PC-3 (cell line): Measurements from ENCODE around the gene NAP1L4. TPM values are rescaled to one million over a fixed set of nuclear protein-coding genes. Genes with fewer than 3 reads are reported as not detected.

Source experiments
- ATAC-seq: fragments of 200-7000 bp; cut with Tn5 transposase; 2 replicates; pipeline ENCODE4 v1.9.1; 2020; ENCODE audit warnings: mild to moderate bottlenecking, moderate library complexity
- BruUV-seq: library from RNA; stranded (reverse); fragments of 400-500 nt; replicated peaks from 2 replicates; lab custom pipeline; 2021; lab: Mats Ljungman, UMichigan
- CTCF ChIA-PET: fragments of 300-600 bp; sonication (Branson Sonifier 250); formaldehyde crosslinking; loops from one replicate; lab custom pipeline; 2022; ENCODE audit warnings: antibody characterized with exemption; lab: Charles Lee
- POLR2A ChIA-PET: fragments of 300-600 bp; sonication (Branson Sonifier 250); formaldehyde crosslinking; loops from one replicate; lab custom pipeline; 2022; ENCODE audit warnings: antibody characterized with exemption; ENCODE audit not compliant: unreplicated experiment; lab: Charles Lee
- DNase-seq: peaks from one replicate; pipeline ENCODE4 v3.0.0-alpha.2; 2015
- H2AFZ ChIP-seq: fragments of 300-600 bp; sonication (generic); 2 replicates; pipeline ENCODE4 v1.6.0; 2016; ENCODE audit warnings: antibody characterized with exemption, low read length
- H3F3A ChIP-seq: fragments of 300-600 bp; sonication (generic); one replicate; pipeline ENCODE4 v1.6.0; 2017; ENCODE audit warnings: antibody characterized with exemption, low read length, control low read depth, mild to moderate bottlenecking; ENCODE audit not compliant: unreplicated experiment
- H3K27ac ChIP-seq: fragments of 300-600 bp; sonication (generic); 2 replicates; pipeline ENCODE4 v1.5.1; 2016; ENCODE audit warnings: mild to moderate bottlenecking, low read length
- H3K27me3 ChIP-seq: fragments of 300-600 bp; sonication (generic); 2 replicates; pipeline ENCODE4 v1.6.1; 2016; ENCODE audit warnings: low read length, mixed read lengths
- H3K36me3 ChIP-seq: fragments of 300-600 bp; sonication (generic); 2 replicates; pipeline ENCODE4 v1.6.1; 2016; ENCODE audit warnings: low read depth, mixed run types, low read length, mixed read lengths
- H3K4me1 ChIP-seq: fragments of 300-600 bp; sonication (generic); 2 replicates; pipeline ENCODE4 v1.5.1; 2016; ENCODE audit warnings: low read length; ENCODE audit not compliant: insufficient read depth
- H3K4me2 ChIP-seq: fragments of 300-600 bp; sonication (generic); 2 replicates; pipeline ENCODE4 v1.6.0; 2016; ENCODE audit warnings: low read length
- H3K4me3 ChIP-seq: fragments of 300-600 bp; sonication (generic); 2 replicates; pipeline ENCODE4 v1.5.1; 2016; ENCODE audit warnings: mild to moderate bottlenecking, low read length, mixed read lengths
- H3K79me2 ChIP-seq: fragments of 300-600 bp; sonication (generic); 2 replicates; pipeline ENCODE4 v1.6.1; 2017; ENCODE audit warnings: low read length, mixed read lengths
- H3K9ac ChIP-seq: fragments of 300-600 bp; sonication (generic); 2 replicates; pipeline ENCODE4 v1.6.0; 2016; ENCODE audit warnings: mild to moderate bottlenecking, low read length
- H3K9me2 ChIP-seq: fragments of 300-600 bp; sonication (generic); replicated peaks from 2 replicates; pipeline ENCODE4 v1.6.1; 2016; ENCODE audit warnings: mixed run types, low read length, mixed read lengths
- H3K9me3 ChIP-seq: fragments of 300-600 bp; sonication (generic); 2 replicates; pipeline ENCODE4 v1.6.1; 2016; ENCODE audit warnings: low read length, mixed read lengths
- H4K20me1 ChIP-seq: fragments of 300-600 bp; sonication (generic); 2 replicates; pipeline ENCODE4 v1.6.1; 2016; ENCODE audit warnings: low read length, mixed read lengths
- EZH2 ChIP-seq: fragments of 300-600 bp; sonication (generic); IDR thresholded peaks from one replicate; pipeline ENCODE4 v1.6.1; 2017; ENCODE audit warnings: antibody characterized with exemption, mild to moderate bottlenecking, low read length; ENCODE audit not compliant: unreplicated experiment
- EZH2phosphoT487 ChIP-seq: fragments of 300-600 bp; sonication (generic); IDR thresholded peaks from 2 replicates; pipeline ENCODE4 v1.6.1; 2018; ENCODE audit warnings: mild to moderate bottlenecking, antibody characterized with exemption, low read length, borderline replicate concordance
- intact Hi-C: fragments of 100-400 bp; cut with micrococcal nuclease; formaldehyde crosslinking; loops from 2 replicates; pipeline ENCODE4 v1.9.0; 2023
- total RNA-seq: library from RNA; depleted of rRNA; stranded (reverse); fragments of >200 nt; gene quantifications from 2 replicates; pipeline ENCODE4 v1.2.3, GENCODE V29; 2014
- TF ChIP-seq, protein P1 (sequence below): fragments of 300-600 bp; sonication (generic); conservative IDR thresholded peaks from 2 replicates; pipeline ENCODE4 v1.5.1; 2017; ENCODE audit warnings: antibody characterized with exemption, low read depth, mild to moderate bottlenecking, low read length

NAP1L4 gene
- total RNA-seq, 1 experiment from 2014 or later = 115 TPM

DNA sequence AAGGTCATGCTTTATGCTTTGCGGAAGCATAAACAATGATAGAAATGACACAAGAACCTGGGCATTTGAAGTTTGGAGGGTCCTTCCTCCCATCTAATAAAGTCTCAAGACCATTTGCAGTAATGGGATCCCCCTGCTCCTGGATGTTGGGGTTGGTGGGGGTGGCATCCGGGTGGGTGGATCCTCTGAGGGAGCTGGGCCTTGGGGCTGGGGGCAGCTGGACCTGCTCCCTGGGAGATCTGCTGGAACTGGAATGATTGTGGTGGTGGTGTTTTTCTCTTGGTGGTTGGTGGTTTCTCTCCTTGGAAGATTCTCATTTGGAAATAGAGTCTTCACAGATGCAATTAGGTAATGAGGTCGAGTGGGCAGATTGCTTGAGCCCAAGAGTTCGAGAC is 2.2 kb upstream of the NAP1L4 start:
- Histone ChIP-seq H3K27ac (no peak overlapping the region), H3K9ac (no peak overlapping the region), H3K79me2 (peaks cover 25% of the 10 kb centered on the region), H3K4me1 (peaks cover 6% of the 10 kb centered on the region), H3K4me2 (no peak overlapping the region), H4K20me1 (peaks cover 18% of the 10 kb centered on the region), H3K27me3 (no peaks in the 10 kb centered on the region), H3K4me3 (no peak overlapping the region), H3K36me3 (peaks cover under 1% of the 10 kb centered on the region; the same call in 1 of the 2 replicates), H2AFZ (no peak overlapping the region), H3K9me2 (no peaks in the 10 kb centered on the region), H3F3A (no peaks in the 10 kb centered on the region), H3K9me3 (no peaks in the 10 kb centered on the region)
- intact Hi-C loops = no loop called here
- ChIA-PET CTCF (no interaction called here), POLR2A (no interaction called here)
- no peak for TF ChIP-seq EZH2
- no peak for TF ChIP-seq EZH2phosphoT487
- TF ChIP-seq, protein P1, sequence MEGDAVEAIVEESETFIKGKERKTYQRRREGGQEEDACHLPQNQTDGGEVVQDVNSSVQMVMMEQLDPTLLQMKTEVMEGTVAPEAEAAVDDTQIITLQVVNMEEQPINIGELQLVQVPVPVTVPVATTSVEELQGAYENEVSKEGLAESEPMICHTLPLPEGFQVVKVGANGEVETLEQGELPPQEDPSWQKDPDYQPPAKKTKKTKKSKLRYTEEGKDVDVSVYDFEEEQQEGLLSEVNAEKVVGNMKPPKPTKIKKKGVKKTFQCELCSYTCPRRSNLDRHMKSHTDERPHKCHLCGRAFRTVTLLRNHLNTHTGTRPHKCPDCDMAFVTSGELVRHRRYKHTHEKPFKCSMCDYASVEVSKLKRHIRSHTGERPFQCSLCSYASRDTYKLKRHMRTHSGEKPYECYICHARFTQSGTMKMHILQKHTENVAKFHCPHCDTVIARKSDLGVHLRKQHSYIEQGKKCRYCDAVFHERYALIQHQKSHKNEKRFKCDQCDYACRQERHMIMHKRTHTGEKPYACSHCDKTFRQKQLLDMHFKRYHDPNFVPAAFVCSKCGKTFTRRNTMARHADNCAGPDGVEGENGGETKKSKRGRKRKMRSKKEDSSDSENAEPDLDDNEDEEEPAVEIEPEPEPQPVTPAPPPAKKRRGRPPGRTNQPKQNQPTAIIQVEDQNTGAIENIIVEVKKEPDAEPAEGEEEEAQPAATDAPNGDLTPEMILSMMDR = no peak
- no peak for ATAC-seq
- no peak for DNase-seq
- no TSS peak for BruUV-seq

GRCh38 chr11:2992997-2993325 is 832 bp upstream of the NAP1L4 start:
- POLR2A ChIA-PET = no interaction called here
- H3K9me2 ChIP-seq = no peaks in the 10 kb centered on the region

More at GRCh38 chr11:2992997-2993325, 832 bp upstream of the NAP1L4 start:
- BruUV-seq = no TSS peak
- Histone ChIP-seq H3F3A (no peaks in the 10 kb centered on the region), H3K9ac (peak overlapping the region; percentile 99), H3K4me3 (peak overlapping the region; percentile 94), H3K4me2 (peak overlapping the region; percentile 100), H2AFZ (peak overlapping the region; percentile 93), H3K4me1 (peaks cover 20% of the 10 kb centered on the region), H3K79me2 (peaks cover 39% of the 10 kb centered on the region), H3K9me3 (no peaks in the 10 kb centered on the region), H4K20me1 (peaks cover 32% of the 10 kb centered on the region), H3K36me3 (peaks cover 6% of the 10 kb centered on the region; the same call in 1 of the 2 replicates), H3K27ac (peak overlapping the region; percentile 51), H3K27me3 (no peaks in the 10 kb centered on the region)
- CTCF ChIA-PET = no interaction called here
- DNase-seq (no peak), ATAC-seq (peak; percentile 5)
- no peak for TF ChIP-seq EZH2phosphoT487
- no peak for TF ChIP-seq EZH2
- TF ChIP-seq, protein P1 = no peak
- intact Hi-C loops = no loop called here
